HG02610 (cell line): ENCODE data around the gene FAIM2.

Source experiments
- ATAC-seq: cut with Tn5 transposase; IDR thresholded peaks from one replicate; pipeline ENCODE4 v1.9.1; 2021; ENCODE audit warnings: mild to moderate bottlenecking, moderate library complexity; ENCODE audit not compliant: unreplicated experiment

The FAIM2 gene

DNA sequence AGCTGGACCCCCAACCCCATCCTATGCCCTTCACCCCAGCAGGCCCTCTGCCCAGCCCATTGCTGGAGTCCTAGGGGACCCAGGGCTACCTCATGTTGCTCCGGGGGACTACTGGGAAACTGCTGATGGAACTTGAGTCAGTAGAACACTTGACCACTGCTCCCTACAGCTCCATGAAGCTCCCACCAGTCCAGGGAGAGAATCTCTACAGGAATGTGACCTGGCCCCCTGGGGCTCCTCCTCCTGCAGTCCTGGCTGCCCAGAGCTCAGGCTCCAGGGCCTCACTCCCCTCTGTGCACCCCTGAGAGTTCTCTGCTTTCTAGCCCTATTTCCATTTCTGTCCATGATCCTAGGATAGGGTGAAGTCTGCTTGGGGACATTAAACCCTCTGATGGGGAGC is 36.0 kb upstream of the FAIM2 start:
- ATAC-seq: no peak

GRCh38 chr12:49939307-49939706 is 35.6 kb upstream of the FAIM2 start:
- ATAC-seq: no peak

DNA sequence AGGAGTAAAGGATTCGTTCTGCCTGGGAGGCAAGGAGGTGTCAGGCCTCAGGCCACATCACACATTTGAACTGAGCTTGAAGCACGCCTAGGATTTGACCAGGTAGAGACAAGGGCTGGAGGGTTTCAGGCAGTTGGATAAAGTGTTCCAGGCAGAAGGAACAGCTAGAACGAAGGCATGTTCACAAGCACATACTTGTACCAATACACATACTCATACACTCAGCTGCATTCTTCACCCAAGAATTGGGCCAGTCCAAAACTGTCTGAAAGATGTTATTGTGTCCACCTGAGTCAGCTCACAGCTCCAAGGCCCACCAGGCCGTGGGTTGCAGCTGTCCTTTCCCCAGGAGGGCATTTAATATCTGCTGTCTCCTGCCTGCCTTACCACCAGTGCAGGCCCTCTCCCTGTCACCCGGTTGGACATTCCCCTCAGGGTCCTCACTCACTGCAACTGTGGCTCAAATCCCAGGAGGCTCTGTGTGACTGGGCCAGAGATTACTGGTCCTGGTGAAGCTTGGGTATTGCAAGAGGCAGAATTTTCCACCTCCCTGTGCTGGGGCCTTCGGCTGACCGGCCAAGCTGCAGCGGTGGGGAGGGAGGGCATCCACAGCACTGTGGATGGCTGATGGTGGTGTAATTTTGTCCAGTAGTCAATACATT is 34.1 kb upstream of the FAIM2 start:
- ATAC-seq: no peak

GRCh38 chr12:49936925-49937324 is 33.2 kb upstream of the FAIM2 start:
- no peak for ATAC-seq

- no peak for ATAC-seq
Observed at GRCh38 chr12:49934505-49934904, 30.8 kb upstream of the FAIM2 start.

GRCh38 chr12:49933796-49934195 is 30.1 kb upstream of the FAIM2 start:
- no peak for ATAC-seq

GRCh38 chr12:49932533-49933130 is 28.9 kb upstream of the FAIM2 start:
- no peak for ATAC-seq

DNA sequence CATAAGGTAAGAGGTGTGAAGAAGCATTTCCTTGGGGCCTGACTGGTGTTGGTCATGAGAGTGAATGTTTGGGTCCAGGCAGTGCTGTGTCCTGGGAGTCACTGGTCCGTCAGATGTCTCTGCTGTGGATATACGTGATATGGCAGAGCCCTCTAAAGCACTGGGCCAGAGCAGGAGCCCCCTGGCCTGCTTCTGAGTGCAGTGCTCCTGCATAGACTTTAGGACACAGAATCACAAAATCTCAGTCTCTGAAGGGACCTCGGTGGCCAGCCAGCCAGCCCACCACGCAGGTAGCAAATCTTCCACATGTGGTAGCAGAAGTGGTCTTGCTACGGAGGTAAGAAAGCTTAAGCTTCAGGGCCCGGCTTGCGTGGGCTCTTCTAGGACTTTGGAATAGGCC is 28.3 kb upstream of the FAIM2 start:
- no peak for ATAC-seq

GRCh38 chr12:49930515-49931288 is 27.0 kb upstream of the FAIM2 start:
- ATAC-seq: no peak

DNA sequence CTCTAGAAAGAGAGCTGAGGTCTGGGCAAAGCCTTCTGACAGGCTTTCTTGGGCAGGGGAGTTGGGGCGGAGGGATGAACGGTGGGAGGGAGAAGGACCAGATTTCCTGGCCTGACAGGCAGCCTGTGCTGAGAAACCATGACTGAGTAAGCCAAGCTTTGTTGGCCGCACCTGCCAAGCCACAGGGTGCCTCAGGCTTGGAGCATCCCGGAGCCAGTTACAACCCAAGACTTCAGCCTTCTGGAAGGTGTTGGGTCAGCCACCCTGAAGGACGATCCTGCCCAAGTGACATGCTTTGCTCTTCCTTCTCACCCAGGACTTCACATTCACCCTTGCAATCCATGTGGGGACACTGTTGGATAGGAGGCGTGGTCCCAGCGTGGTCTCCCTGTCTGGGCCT is 25.9 kb upstream of the FAIM2 start:
- no peak for ATAC-seq

DNA sequence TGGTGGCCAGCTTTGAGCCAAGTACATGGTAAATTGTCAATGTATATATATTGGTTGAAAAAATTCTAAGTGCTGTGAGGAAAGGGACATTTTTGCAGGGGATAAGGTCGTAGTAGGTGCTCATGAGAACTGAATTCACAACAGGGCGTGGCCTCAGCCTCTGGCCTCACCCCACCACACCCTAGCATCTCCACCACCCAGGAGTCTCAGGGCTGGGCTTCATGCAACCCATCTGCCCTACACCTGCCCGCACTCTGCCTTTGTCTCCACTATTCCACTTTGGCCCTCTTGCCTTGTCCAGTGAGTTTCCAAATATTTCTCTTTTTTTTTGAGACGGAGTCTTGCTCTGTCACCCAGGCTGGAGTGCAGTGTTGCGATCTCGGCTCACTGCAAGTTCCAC is 24.8 kb upstream of the FAIM2 start:
- no peak for ATAC-seq

DNA sequence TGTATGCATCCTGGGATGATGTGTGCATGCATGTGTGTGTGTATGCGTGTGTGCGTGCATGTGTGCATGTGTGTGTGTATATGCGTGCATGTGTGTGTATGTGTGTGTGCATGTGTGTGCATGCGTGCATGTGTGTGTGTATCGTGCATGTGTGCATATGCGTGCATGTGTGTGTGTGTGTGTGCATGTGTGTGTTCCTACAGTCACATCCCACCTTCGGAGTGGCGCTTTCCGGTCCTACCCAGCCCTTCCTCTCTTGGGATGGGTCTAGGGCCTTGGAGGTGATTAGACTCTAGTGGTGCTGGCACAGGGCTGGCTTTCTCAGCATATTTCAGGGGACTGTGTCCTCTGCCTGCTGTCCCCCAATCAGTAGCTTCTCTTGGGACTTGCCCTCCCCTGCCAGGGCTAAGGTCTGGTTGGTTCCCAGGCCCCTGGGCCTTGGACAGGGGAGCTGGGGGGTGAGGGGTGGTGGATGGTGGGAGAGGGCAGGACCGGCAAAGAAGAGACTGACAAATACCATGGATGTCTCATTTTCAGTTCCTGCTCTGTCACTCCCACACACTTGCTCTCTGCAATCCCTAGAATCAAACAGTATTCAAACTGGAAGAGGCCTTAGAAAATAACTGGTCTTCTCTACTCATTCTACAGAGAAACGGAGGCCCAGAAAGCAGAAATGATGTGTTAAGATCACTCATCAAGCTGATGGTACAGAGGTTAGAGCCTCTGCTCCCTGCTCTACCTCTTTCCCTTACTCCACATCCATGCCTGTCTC is 21.9 kb upstream of the FAIM2 start:
- no peak for ATAC-seq

DNA sequence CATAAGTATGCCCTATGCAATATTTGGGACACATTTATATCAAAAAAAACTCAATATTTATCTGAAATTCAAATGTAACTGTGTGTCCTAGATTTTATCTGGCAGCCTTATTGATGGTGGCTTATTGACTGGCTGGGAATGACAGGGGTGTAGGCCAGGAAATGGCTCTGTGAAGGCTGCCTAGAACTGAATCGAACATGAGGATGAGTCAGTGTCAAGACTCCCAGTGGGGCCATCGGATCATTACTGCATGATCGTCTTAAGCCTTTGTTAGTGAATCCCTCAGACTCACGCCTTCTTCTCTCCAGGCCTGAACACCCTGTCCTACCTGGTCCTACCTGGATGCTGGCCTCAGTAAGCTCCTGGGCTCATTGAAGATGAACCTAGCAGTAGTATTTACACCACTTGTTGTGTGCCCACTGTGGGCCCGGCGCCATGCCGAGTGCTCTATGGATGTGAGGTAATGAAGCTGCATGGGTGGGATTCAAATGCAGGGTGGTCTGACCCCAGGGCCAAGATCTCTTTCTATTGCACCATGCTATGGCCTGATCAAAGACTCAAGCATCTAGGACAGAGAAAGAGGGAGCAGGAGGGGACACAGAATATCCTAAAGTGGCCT is 21.0 kb upstream of the FAIM2 start:
- no peak for ATAC-seq

- no peak for ATAC-seq
Observed at GRCh38 chr12:49923880-49924556, 20.3 kb upstream of the FAIM2 start.

- no peak for ATAC-seq
Observed at GRCh38 chr12:49923035-49923644, 19.4 kb upstream of the FAIM2 start.

- ATAC-seq: no peak
Observed at GRCh38 chr12:49922349-49923034, 18.8 kb upstream of the FAIM2 start.

- ATAC-seq: no peak
Observed at GRCh38 chr12:49921936-49922335, 18.2 kb upstream of the FAIM2 start.

GRCh38 chr12:49921299-49921698 is 17.6 kb upstream of the FAIM2 start:
- ATAC-seq: no peak

DNA sequence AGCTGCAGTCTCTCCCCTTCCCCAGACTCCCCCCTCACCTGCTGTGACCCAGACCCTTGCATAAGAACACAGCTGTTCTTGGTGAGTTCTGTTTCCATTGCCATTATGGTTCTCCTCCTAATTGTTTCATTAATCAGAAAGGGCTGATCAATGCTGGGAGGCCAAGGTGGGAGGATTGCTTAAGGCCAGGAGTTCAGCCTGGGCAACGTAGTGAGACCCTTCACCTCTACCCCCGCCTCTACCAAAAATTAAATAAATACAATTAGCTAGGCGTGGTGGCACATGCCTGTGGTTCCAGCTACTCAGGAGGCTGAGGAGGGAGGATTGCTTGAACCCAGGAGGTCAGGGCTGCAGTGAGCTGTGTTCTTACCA is 17.2 kb upstream of the FAIM2 start:
- ATAC-seq: no peak
